ENCODE data around the gene CHST11. TPM values are rescaled to one million over a fixed set of nuclear protein-coding genes. Genes with fewer than 3 reads are reported as not detected.

CHST11 gene
- total RNA-seq, 1 experiment from 2014 or later: 0.25 TPM

DNA sequence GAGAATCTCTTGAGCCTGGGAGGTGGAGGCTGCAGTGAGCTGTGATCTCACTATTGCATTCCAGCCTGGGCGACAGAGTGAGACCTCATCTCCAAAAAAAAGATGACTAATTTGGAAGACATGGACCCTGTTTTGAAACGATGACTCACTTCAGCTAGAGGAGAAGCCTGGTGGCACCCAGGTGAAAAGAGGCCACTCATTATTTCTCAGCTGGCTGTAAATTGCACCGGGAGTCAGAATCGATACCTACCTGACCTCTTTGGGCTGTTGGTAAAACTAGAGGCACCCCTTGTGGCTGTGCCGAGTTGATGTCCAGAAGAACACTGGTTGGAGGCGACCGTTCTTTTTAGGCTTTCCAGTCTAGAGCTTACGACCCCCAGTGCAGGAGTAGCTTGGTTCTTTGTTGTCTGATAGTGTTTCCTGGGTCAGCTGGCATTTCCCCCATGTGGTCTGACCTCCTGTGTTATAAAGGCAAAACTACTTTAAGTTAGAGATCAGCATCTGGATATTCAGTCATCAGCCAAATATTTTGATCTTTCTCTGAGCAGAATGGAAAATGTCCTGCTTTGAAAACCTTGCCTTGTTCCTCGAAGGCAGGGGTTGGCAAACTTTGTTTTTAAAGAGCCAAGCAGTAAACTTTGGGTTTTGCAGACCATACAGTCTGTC is 93.2 kb downstream of the CHST11 start:
- no peaks in the 10 kb centered on the region; the same call in 1 of the 2 replicates for H3K27me3 ChIP-seq (replicated peaks; ENCODE audit: control insufficient read depth, insufficient read depth, low read length)
- ChIA-PET CTCF (no interaction called here), POLR2A (no interaction called here)
- DNase-seq: no peak
- no TSS peak for BruUV-seq (replicated peaks)
- no peaks in the 10 kb centered on the region for H3K4me1 ChIP-seq
- H3K36me3 ChIP-seq (ENCODE audit: control insufficient read depth, insufficient read depth, low read length): no peaks in the 10 kb centered on the region
- H3K4me3 Mint-ChIP-seq (ENCODE audit: unreplicated experiment): no peak overlapping the region
- no peak overlapping the region for H3K4me3 ChIP-seq (ENCODE audit: low read depth, low read length)
- H3K36me3 Mint-ChIP-seq (ENCODE audit: insufficient read depth, unreplicated experiment): no peaks in the 10 kb centered on the region
- H3K27me3 Mint-ChIP-seq (ENCODE audit: insufficient read depth, unreplicated experiment): peaks cover 17% of the 10 kb centered on the region
- H3K9me3 ChIP-seq: no peaks in the 10 kb centered on the region
- intact Hi-C loops (cut with micrococcal nuclease; ENCODE audit: unreplicated experiment): no loop called here
- TF ChIP-seq, protein P1, sequence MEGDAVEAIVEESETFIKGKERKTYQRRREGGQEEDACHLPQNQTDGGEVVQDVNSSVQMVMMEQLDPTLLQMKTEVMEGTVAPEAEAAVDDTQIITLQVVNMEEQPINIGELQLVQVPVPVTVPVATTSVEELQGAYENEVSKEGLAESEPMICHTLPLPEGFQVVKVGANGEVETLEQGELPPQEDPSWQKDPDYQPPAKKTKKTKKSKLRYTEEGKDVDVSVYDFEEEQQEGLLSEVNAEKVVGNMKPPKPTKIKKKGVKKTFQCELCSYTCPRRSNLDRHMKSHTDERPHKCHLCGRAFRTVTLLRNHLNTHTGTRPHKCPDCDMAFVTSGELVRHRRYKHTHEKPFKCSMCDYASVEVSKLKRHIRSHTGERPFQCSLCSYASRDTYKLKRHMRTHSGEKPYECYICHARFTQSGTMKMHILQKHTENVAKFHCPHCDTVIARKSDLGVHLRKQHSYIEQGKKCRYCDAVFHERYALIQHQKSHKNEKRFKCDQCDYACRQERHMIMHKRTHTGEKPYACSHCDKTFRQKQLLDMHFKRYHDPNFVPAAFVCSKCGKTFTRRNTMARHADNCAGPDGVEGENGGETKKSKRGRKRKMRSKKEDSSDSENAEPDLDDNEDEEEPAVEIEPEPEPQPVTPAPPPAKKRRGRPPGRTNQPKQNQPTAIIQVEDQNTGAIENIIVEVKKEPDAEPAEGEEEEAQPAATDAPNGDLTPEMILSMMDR (IDR thresholded peaks at IDR 0.05; ENCODE audit: insufficient read depth in 1 of 2, low read depth in 1 of 2, low read length in 1 of 2, severe bottlenecking in 1 of 2, unreplicated experiment in 1 of 2): no peak
- no peaks in the 10 kb centered on the region for H3K4me1 Mint-ChIP-seq (ENCODE audit: low read depth, unreplicated experiment)
- no peaks in the 10 kb centered on the region for H3K9me3 Mint-ChIP-seq (ENCODE audit: unreplicated experiment)
- no peak overlapping the region for H3K27ac Mint-ChIP-seq (ENCODE audit: unreplicated experiment)

DNA sequence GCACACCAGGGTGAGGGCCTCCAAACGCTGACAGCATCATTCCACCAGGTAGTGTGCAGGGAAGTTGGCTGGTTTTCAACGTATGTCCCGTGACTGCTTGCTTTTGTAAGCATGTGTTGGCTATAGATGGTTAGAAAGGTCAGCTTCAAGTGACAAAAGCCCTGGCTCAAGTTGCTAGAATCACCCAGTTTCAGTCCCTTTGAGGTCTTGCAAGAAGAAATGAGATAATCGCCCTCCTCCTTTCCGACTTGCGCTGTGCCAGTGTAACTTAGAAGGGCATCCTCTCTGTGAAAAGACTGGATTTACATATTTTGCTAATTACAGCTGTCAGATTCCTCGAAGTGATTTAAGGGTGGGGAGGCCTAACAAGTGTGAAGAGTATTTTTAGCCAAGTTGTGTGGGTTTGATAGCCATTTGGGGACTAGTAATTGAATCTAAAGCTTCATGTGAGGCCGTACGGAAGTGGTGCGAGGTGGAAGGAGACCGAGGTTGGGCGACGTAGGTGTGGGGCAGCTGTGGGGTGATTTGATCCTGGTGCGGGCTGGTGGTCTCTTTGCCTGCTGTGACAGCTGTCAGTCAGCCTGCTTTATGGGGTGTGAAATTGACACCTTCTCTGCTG is 94.7 kb downstream of the CHST11 start:
- ChIA-PET POLR2A (no interaction called here), CTCF (no interaction called here)
- Histone ChIP-seq H3K4me3 (ENCODE audit: low read depth, low read length) (no peak overlapping the region), H3K9me3 (no peaks in the 10 kb centered on the region), H3K4me1 (no peaks in the 10 kb centered on the region), H3K27me3 (replicated peaks; ENCODE audit: control insufficient read depth, insufficient read depth, low read length) (no peaks in the 10 kb centered on the region; the same call in 1 of the 2 replicates), H3K36me3 (ENCODE audit: control insufficient read depth, insufficient read depth, low read length) (no peaks in the 10 kb centered on the region)
- Mint-ChIP-seq H3K36me3 (ENCODE audit: insufficient read depth, unreplicated experiment) (no peaks in the 10 kb centered on the region), H3K9me3 (ENCODE audit: unreplicated experiment) (no peaks in the 10 kb centered on the region), H3K4me1 (ENCODE audit: low read depth, unreplicated experiment) (no peaks in the 10 kb centered on the region), H3K4me3 (ENCODE audit: unreplicated experiment) (no peak overlapping the region), H3K27me3 (ENCODE audit: insufficient read depth, unreplicated experiment) (peaks cover 17% of the 10 kb centered on the region), H3K27ac (ENCODE audit: unreplicated experiment) (no peak overlapping the region)
- TF ChIP-seq, protein P1 (IDR thresholded peaks at IDR 0.05; ENCODE audit: insufficient read depth in 1 of 2, low read depth in 1 of 2, low read length in 1 of 2, severe bottlenecking in 1 of 2, unreplicated experiment in 1 of 2): no peak
- intact Hi-C loops (cut with micrococcal nuclease; ENCODE audit: unreplicated experiment): no loop called here
- no TSS peak for BruUV-seq (replicated peaks)
- no peak for DNase-seq

DNA sequence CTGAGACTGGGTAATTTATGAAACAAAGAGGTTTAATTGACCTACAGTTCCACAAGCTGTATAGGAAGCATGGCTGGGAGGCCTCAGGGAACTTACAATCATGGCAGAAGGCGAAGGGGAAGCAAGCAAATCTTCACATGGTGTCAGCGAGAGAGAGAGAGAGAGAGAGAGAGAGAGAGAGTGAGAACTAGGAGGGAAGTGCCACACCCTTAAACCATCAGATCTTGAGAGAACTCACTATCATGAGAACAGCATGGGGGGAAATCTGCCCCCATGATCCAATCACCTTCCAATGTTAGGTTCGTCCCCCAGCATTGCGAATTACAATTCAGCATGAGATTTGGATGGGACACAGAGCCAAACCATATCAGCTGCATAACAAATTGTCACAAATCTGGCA is 96.7 kb downstream of the CHST11 start:
- peaks cover 10% of the 10 kb centered on the region for H3K27me3 Mint-ChIP-seq (ENCODE audit: insufficient read depth, unreplicated experiment)
- POLR2A ChIA-PET: no interaction called here
- CTCF ChIA-PET: no interaction called here
- TF ChIP-seq, protein P1 (IDR thresholded peaks at IDR 0.05; ENCODE audit: insufficient read depth in 1 of 2, low read depth in 1 of 2, low read length in 1 of 2, severe bottlenecking in 1 of 2, unreplicated experiment in 1 of 2): no peak
- BruUV-seq (replicated peaks): no TSS peak
- H3K9me3 ChIP-seq: no peaks in the 10 kb centered on the region
- no peaks in the 10 kb centered on the region for H3K4me1 Mint-ChIP-seq (ENCODE audit: low read depth, unreplicated experiment)
- no peaks in the 10 kb centered on the region for H3K36me3 Mint-ChIP-seq (ENCODE audit: insufficient read depth, unreplicated experiment)
- no peak overlapping the region for H3K4me3 ChIP-seq (ENCODE audit: low read depth, low read length)
- H3K27ac Mint-ChIP-seq (ENCODE audit: unreplicated experiment): no peak overlapping the region
- no peaks in the 10 kb centered on the region for H3K36me3 ChIP-seq (ENCODE audit: control insufficient read depth, insufficient read depth, low read length)
- no peaks in the 10 kb centered on the region for H3K9me3 Mint-ChIP-seq (ENCODE audit: unreplicated experiment)
- H3K4me1 ChIP-seq: no peaks in the 10 kb centered on the region
- H3K27me3 ChIP-seq (replicated peaks; ENCODE audit: control insufficient read depth, insufficient read depth, low read length): no peaks in the 10 kb centered on the region
- DNase-seq: no peak
- H3K4me3 Mint-ChIP-seq (ENCODE audit: unreplicated experiment): no peak overlapping the region
- intact Hi-C loops (cut with micrococcal nuclease; ENCODE audit: unreplicated experiment): no loop called here

Data from Caco-2 (cell line).